Measurements from ENCODE around the gene ETNK2.

ETNK2 gene

DNA sequence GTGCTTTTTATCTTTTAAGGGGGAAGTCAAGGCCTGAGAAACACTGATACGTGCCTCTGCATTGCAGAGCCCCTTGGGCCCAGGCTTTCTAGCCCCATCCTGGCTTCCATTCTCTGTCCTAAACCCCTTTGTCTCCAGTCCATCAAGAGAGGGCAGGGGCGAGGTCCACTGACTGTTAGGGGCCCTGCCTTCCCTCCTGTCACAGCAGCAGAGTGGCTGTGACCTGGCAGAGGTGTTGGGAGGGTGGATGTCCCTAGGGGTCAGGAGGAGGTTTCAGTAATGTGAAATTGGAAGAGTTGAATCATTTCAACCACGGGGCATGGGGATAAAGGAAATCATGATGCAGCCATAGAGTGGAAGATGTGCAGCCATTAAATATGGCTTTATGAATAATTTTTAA lies 54.9 kb downstream of the ETNK2 start:
- H3K27ac ChIP-seq = no peak overlapping the region
- no peaks in the 10 kb centered on the region for H3K36me3 ChIP-seq
- H3K4me3 ChIP-seq (ENCODE audit: low read depth, low read length) = no peak overlapping the region
- peaks cover 4% of the 10 kb centered on the region for H3K9me3 ChIP-seq (ENCODE audit: severe bottlenecking)
- peaks cover 16% of the 10 kb centered on the region for H3K27me3 ChIP-seq (ENCODE audit: insufficient read depth, low read depth, severe bottlenecking)
- DNase-seq = no peak
- TF ChIP-seq, protein P1, sequence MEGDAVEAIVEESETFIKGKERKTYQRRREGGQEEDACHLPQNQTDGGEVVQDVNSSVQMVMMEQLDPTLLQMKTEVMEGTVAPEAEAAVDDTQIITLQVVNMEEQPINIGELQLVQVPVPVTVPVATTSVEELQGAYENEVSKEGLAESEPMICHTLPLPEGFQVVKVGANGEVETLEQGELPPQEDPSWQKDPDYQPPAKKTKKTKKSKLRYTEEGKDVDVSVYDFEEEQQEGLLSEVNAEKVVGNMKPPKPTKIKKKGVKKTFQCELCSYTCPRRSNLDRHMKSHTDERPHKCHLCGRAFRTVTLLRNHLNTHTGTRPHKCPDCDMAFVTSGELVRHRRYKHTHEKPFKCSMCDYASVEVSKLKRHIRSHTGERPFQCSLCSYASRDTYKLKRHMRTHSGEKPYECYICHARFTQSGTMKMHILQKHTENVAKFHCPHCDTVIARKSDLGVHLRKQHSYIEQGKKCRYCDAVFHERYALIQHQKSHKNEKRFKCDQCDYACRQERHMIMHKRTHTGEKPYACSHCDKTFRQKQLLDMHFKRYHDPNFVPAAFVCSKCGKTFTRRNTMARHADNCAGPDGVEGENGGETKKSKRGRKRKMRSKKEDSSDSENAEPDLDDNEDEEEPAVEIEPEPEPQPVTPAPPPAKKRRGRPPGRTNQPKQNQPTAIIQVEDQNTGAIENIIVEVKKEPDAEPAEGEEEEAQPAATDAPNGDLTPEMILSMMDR (IDR thresholded peaks at IDR 0.05; ENCODE audit: low read depth, low read length) = no peak

DNA sequence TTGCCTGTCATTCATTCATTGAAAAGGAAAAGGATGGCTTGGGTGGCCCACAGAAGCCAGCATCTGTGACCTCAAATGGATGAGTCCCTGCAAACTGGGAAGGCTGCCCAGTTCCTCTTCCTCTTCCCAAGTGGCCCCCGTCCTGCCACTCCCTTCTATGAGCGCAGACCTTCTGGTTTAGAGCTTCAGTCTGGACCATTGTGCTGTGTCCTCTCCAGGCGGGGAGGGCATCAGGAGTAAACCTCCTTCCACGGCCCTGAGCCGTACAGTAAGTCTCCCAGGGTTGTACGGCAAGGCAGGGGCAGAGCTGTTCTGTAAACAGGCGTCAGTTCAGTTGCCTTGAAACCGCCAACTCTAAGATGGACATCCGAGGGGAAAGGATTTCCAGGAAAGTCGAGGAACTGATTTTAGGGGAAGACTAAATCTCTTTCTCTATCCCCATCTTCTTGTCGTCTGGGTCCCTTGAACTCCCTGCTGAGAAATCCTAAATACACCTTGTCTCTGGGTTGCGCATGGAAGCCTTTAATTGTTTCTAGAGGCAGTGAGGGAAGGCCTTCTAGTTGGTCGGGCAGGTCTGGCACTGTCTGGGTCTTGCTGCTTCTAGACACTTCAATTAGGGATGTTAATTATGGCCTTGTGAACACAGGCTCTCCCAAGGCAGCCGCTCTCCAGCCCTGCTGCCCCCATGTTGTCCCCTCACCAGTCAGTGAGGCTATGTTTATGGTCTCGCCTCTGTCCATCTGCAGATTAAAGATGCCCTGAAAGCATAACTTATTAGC lies 56.8 kb downstream of the ETNK2 start:
- Histone ChIP-seq H3K36me3 (no peaks in the 10 kb centered on the region), H3K27me3 (ENCODE audit: insufficient read depth, low read depth, severe bottlenecking) (peaks cover 2% of the 10 kb centered on the region), H3K9me3 (ENCODE audit: severe bottlenecking) (no peaks in the 10 kb centered on the region), H3K4me3 (ENCODE audit: low read depth, low read length) (no peak overlapping the region), H3K27ac (no peak overlapping the region)
- no peak for DNase-seq
- TF ChIP-seq, protein P1 (IDR thresholded peaks at IDR 0.05; ENCODE audit: low read depth, low read length) = no peak

DNA sequence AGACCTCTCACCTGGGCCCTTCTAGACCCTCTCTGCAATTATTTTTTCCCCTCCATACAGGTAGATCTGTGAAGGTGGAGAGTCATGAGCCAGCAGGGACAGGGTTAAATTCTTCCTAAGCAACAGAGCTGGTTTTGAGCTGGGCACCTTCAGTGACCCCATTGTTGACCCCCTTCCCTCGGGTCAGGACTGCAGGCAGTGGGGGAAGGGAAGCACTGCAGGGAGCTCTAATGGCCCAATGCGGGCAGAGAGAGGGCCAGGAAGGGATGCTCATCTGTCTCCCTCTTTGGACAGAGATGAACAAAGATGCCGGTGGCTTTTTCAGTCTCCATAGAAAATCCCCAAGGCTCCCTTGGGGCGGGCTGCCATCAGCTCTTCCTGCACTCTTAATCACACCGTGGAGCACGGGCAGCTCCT lies 57.5 kb downstream of the ETNK2 start:
- no peak for DNase-seq
- Histone ChIP-seq H3K4me3 (ENCODE audit: low read depth, low read length) (no peak overlapping the region), H3K27ac (no peak overlapping the region)

DNA sequence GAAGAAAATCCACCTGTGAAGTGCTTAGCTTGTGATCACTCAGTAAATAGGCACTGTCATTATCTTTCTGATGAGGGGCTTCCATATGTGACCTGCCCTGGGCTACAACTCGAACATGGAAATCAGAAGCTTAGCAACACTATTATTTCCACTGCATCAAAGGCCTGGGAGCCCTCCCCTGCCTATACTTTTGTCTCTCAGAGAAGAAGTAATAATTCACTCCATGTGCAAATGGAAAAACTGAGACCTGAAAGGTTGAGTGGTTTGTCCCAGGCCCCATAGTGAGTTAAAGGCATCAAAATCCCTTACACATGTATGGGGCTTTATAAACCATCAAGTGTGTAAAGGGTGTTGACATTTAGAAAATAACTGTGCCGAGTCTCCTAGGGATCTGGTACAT lies 58.1 kb downstream of the ETNK2 start:
- Histone ChIP-seq H3K4me3 (ENCODE audit: low read depth, low read length) (no peak overlapping the region), H3K36me3 (no peaks in the 10 kb centered on the region), H3K27ac (no peak overlapping the region), H3K27me3 (ENCODE audit: insufficient read depth, low read depth, severe bottlenecking) (no peaks in the 10 kb centered on the region), H3K9me3 (ENCODE audit: severe bottlenecking) (no peaks in the 10 kb centered on the region)
- no peak for DNase-seq
- TF ChIP-seq, protein P1 (IDR thresholded peaks at IDR 0.05; ENCODE audit: low read depth, low read length) = no peak

More for the DNA sequence above, 57.5 kb downstream of the ETNK2 start:
- H3K36me3 ChIP-seq = no peaks in the 10 kb centered on the region
- H3K27me3 ChIP-seq (ENCODE audit: insufficient read depth, low read depth, severe bottlenecking) = no peaks in the 10 kb centered on the region
- no peaks in the 10 kb centered on the region for H3K9me3 ChIP-seq (ENCODE audit: severe bottlenecking)
- TF ChIP-seq, protein P1 (IDR thresholded peaks at IDR 0.05; ENCODE audit: low read depth, low read length) = no peak

DNA sequence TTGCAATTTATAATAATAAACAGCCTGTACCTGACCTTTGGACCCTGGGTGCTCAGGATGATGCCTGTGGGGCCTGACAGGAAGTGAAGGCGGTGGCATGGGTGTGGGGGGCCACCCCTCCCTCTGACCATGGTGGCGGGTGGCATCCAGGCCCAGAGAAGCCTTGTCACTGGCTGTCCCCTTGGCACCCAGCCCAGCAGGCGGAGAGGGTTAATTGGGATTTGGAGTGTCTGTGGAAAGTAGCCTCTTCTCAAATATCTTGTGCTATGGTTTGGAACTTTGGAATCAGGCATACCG lies 58.5 kb downstream of the ETNK2 start:
- DNase-seq = no peak
- Histone ChIP-seq H3K9me3 (ENCODE audit: severe bottlenecking) (no peaks in the 10 kb centered on the region), H3K27me3 (ENCODE audit: insufficient read depth, low read depth, severe bottlenecking) (no peaks in the 10 kb centered on the region), H3K36me3 (no peaks in the 10 kb centered on the region), H3K27ac (no peak overlapping the region), H3K4me3 (ENCODE audit: low read depth, low read length) (no peak overlapping the region)
- TF ChIP-seq, protein P1 (IDR thresholded peaks at IDR 0.05; ENCODE audit: low read depth, low read length) = no peak
